DOHH2 (cell line): ENCODE data around the gene CFAP43.
A peak's percentile ranks its signal among the peaks of the same experiment; 100 is the strongest.

Source experiments
- H3F3A ChIP-seq: fragments of 200-600 bp; sonication (generic), shearing (Covaris generic); 2 replicates; pipeline ENCODE4 v1.6.0; 2016; ENCODE audit warnings: antibody characterized with exemption, mild to moderate bottlenecking; ENCODE audit not compliant: control insufficient read depth, insufficient read depth
- H3K27ac ChIP-seq: fragments of 200-600 bp; sonication (generic); 2 replicates; pipeline ENCODE4 v1.5.1; 2014; ENCODE audit warnings: low read depth, mild to moderate bottlenecking, low read length, moderate library complexity
- H3K27me3 ChIP-seq: fragments of 200-600 bp; sonication (generic); 2 replicates; pipeline ENCODE4 v1.6.1; 2014; ENCODE audit warnings: mild to moderate bottlenecking, low read length, mixed read lengths; ENCODE audit not compliant: control insufficient read depth
- H3K36me3 ChIP-seq: fragments of 200-600 bp; sonication (generic); 2 replicates; pipeline ENCODE4 v1.6.1; 2014; ENCODE audit warnings: mild to moderate bottlenecking, low read length, moderate library complexity, mixed read lengths; ENCODE audit not compliant: control insufficient read depth
- H3K4me1 ChIP-seq: fragments of 200-600 bp; sonication (generic); 2 replicates; pipeline ENCODE4 v1.6.1; 2014; ENCODE audit warnings: mild to moderate bottlenecking, low read length, mixed read lengths; ENCODE audit not compliant: control insufficient read depth
- H3K4me2 ChIP-seq: fragments of 200-600 bp; sonication (generic); 2 replicates; pipeline ENCODE4 v1.6.0; 2014; ENCODE audit warnings: mild to moderate bottlenecking, low read length, moderate library complexity
- H3K4me3 ChIP-seq: fragments of 200-600 bp; sonication (generic); 2 replicates; pipeline ENCODE4 v1.5.1; 2014; ENCODE audit warnings: mild to moderate bottlenecking, low read length, mixed read lengths
- H3K79me2 ChIP-seq: fragments of 200-600 bp; sonication (generic); 2 replicates; pipeline ENCODE4 v1.6.1; 2014; ENCODE audit warnings: mild to moderate bottlenecking, low read length, mixed read lengths; ENCODE audit not compliant: control insufficient read depth
- H3K9me2 ChIP-seq: fragments of 200-600 bp; sonication (generic); replicated peaks from 2 replicates; pipeline ENCODE4 v1.6.1; 2014; ENCODE audit warnings: mild to moderate bottlenecking, low read length, mixed read lengths; ENCODE audit not compliant: control insufficient read depth
- H3K9me3 ChIP-seq: fragments of 200-600 bp; sonication (generic); 2 replicates; pipeline ENCODE4 v1.6.1; 2014; ENCODE audit warnings: antibody characterized with exemption, low read length, mixed read lengths; ENCODE audit not compliant: control insufficient read depth, insufficient read depth
- H4K20me1 ChIP-seq: fragments of 200-600 bp; sonication (generic); 2 replicates; pipeline ENCODE4 v1.6.0; 2014; ENCODE audit warnings: low read depth, mild to moderate bottlenecking, antibody characterized with exemption, low read length, moderate library complexity; ENCODE audit not compliant: control insufficient read depth, insufficient read depth
- EZH2phosphoT487 ChIP-seq: fragments of 200-600 bp; sonication (generic); IDR thresholded peaks from 2 replicates; pipeline ENCODE4 v1.6.1; 2017; ENCODE audit warnings: borderline replicate concordance, mild to moderate bottlenecking, antibody characterized with exemption, low read length, moderate library complexity, mixed read lengths
- TF ChIP-seq, protein P1 (sequence below): fragments of 200-600 bp; sonication (generic); IDR thresholded peaks from one replicate; pipeline ENCODE4 v1.5.1; 2014; ENCODE audit warnings: antibody characterized with exemption, mild to moderate bottlenecking, low read depth, low read length; ENCODE audit not compliant: poor library complexity, severe bottlenecking

Gene CFAP43

GRCh38 chr10:104231784-104232612 lies at the start of gene CFAP43:
TSS of gene CFAP43 (minus strand) at chr10:104232364. CDS start at chr10:104232246, 118 bp downstream.
- Histone ChIP-seq H3K9me3 (peaks cover 7% of the 10 kb centered on the region), H3K36me3 (no peaks in the 10 kb centered on the region), H3K4me3 (peak within 1 kb of the TSS; percentile 74), H3K79me2 (no peaks in the 10 kb centered on the region), H3F3A (no peaks in the 10 kb centered on the region), H3K27me3 (peaks cover 22% of the 10 kb centered on the region), H3K4me1 (peaks cover 9% of the 10 kb centered on the region), H3K9me2 (no peaks in the 10 kb centered on the region), H3K4me2 (peak within 1 kb of the TSS; percentile 80), H3K27ac (no peak within 1 kb of the TSS), H4K20me1 (no peaks in the 10 kb centered on the region)
- TF ChIP-seq, protein P1, sequence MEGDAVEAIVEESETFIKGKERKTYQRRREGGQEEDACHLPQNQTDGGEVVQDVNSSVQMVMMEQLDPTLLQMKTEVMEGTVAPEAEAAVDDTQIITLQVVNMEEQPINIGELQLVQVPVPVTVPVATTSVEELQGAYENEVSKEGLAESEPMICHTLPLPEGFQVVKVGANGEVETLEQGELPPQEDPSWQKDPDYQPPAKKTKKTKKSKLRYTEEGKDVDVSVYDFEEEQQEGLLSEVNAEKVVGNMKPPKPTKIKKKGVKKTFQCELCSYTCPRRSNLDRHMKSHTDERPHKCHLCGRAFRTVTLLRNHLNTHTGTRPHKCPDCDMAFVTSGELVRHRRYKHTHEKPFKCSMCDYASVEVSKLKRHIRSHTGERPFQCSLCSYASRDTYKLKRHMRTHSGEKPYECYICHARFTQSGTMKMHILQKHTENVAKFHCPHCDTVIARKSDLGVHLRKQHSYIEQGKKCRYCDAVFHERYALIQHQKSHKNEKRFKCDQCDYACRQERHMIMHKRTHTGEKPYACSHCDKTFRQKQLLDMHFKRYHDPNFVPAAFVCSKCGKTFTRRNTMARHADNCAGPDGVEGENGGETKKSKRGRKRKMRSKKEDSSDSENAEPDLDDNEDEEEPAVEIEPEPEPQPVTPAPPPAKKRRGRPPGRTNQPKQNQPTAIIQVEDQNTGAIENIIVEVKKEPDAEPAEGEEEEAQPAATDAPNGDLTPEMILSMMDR = no peak
- no peak; the same call in 1 of the 2 replicates for TF ChIP-seq EZH2phosphoT487

- no peak overlapping the region for H3K4me3 ChIP-seq
- no peaks in the 10 kb centered on the region for H3K4me1 ChIP-seq
- H3K9me2 ChIP-seq = no peaks in the 10 kb centered on the region
- H3K9me3 ChIP-seq = no peaks in the 10 kb centered on the region
- H3K79me2 ChIP-seq = no peaks in the 10 kb centered on the region
- H3K27ac ChIP-seq = no peak overlapping the region
- no peaks in the 10 kb centered on the region for H4K20me1 ChIP-seq
- no peaks in the 10 kb centered on the region for H3K36me3 ChIP-seq
- no peaks in the 10 kb centered on the region for H3F3A ChIP-seq
- H3K27me3 ChIP-seq = peaks cover 24% of the 10 kb centered on the region
- TF ChIP-seq EZH2phosphoT487 = no peak
- TF ChIP-seq, protein P1 = no peak
- H3K4me2 ChIP-seq = no peak overlapping the region
Measured at GRCh38 chr10:104281694-104282093, 49.5 kb upstream of the CFAP43 start.

DNA sequence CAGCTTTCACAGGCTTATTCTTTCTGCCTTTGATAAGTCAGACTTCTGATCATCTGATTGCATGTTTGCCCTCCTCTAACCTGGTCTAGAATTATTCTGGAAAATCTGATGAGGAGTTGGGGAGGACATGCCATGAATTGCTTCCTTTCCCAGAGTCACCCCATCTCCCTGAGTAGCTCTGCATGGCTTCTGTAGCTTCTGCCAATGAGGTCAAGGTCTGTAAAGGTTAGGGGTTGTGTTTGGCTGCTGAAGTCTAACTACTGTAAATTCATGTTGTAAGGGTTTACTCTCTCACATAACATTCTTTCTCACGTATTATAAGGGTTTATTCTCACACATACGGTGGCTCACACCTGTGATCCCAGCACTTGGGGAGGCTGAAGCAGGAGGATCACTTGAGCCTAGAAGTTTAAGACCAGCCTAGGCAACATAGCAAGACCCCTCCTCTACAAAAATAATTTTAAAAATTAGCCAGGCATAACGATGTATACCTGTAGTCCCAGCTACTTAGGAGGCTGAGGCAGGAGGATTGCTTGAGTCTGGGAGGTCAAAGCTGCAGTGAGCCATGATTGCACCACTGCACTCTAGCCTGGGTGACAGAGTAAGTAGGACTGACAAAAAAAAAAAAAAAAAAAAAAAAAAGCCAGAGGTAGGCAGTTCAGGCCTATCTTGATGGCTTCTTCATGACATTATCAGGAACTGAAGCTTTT lies 47.5 kb upstream of the CFAP43 start:
- no peak overlapping the region for H3K4me2 ChIP-seq
- no peaks in the 10 kb centered on the region for H4K20me1 ChIP-seq
- peaks cover 2% of the 10 kb centered on the region for H3K4me1 ChIP-seq
- H3K27me3 ChIP-seq = peaks cover 20% of the 10 kb centered on the region
- no peak for TF ChIP-seq EZH2phosphoT487
- TF ChIP-seq, protein P1 = no peak
- no peaks in the 10 kb centered on the region for H3K36me3 ChIP-seq
- no peak overlapping the region for H3K4me3 ChIP-seq
- H3K9me3 ChIP-seq = no peaks in the 10 kb centered on the region
- H3K27ac ChIP-seq = no peak overlapping the region
- H3K79me2 ChIP-seq = no peaks in the 10 kb centered on the region
- H3K9me2 ChIP-seq = no peaks in the 10 kb centered on the region
- H3F3A ChIP-seq = no peaks in the 10 kb centered on the region
